Stimulated activated CD8-positive, alpha-beta memory T cell treated with anti-CD3 and anti-CD28 coated beads, Interleukin-12 subunit alpha, Interleukin-12 subunit beta, amount 100 ng/mL, for 24 hours (primary cell): ENCODE results near the gene HBS1L.
"Not testable (repeated sequence)": the region's sequence is repeated elsewhere in the genome, so short reads cannot be mapped to it uniquely, and the experiment has no call there.

ENCODE experiments used
- DNase-seq: peaks from one replicate; pipeline ENCODE4 v3.0.0-alpha.2; 2020; ENCODE audit errors: extremely low read depth

HBS1L gene

DNA sequence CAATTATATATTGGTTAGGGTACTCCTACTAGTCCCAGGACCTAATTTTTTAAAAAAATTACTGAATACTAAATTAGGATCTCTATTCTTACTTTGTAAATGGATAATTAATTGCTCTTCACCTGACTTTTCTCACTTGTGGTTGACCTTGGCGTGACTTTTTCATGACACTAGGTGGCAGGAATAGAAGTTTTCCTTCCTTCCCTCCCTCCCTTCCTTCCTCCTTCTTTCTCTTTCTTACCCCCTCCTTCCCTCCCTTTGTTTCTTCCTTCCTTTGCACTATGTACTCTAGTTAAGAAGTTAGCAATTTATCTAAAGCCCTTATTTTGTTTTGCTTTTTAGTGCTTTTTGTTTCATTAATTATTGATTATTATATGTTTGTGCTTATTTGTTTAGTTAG is 20.4 kb upstream of the HBS1L start:
- DNase-seq = no peak

DNA sequence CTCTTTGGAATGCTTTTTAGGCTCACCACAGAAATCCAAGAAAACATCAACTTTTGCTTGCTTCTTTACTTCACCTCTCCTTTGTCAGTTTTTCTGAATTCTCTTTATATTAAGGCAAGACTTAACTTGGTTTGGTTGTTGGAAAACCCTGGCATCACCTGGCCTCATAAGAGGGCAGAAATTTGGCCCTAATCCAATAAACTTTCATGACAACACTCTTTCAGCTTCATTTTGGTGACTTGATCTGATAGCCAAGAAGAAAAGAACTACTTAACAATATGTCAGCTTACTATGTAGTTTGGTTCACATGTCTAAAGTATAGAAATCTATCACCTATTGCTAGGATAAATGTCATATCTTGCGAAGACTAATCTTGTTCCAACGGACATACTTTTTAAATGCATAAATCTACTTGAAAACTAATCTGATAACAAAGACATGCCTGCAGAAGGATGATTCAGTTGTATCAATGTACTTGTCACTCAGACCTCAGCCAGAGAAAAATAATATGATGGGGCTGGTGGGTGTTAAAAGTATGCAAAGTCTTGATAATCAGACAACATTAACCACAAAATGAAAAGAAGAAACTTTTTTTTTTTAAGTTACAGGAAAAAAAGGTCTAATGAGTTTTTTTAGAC is 19.3 kb upstream of the HBS1L start:
- no peak for DNase-seq

DNA sequence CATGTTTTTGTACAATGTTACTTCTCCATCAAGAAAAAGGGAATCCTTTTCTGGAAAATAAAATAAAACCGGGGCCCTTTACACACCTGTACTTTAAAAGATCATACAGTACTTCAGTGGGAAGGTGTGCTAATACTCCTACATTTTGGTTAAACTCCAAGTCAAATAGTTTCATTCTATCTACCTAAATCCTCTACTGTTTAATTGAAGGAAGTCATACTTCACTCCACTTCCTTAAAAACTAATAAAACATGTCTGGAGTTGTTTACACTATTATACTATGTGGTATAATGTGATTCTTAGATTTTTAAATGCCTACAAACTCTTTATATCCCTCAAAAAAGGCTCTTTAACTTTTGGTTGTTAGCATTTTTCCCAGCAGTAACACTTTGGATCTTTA is 18.6 kb upstream of the HBS1L start:
- no peak for DNase-seq

DNA sequence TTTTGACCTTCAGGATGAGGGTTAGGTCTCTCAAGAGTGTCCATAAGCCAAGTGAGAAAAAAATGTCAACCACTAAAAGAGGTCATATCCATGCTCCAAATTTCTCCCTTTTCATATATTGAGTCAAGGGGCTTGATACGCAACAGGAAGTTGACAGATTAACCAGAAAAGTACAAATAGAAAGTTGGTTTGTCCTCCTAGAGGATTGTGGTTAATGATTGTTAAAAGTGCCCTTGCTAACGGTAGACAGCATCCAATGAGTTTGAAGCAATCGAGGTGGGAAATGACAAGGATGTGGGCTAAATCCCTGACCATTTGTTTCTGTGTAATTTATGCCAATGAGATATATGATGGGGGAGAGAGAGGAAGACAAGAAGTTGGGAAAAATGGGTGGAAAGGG is 18.1 kb upstream of the HBS1L start:
- DNase-seq = no peak

DNA sequence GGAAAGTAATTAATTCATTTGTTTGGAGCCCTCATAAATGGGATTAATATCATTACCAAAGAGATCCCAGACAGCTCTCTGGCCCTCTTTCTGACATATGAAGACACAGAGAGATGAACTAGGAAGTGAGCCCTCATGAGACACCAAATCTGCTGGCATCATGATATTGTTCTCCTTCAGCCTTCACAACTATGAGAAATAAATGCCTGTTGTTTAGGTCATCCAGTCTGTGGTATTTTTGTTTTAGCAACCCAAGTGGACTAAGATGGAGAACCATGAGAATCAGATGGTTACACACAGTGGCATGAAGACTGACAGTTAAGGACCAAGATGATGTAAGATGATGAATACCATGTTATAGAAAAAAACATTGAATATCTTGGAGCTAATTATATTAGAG is 16.9 kb upstream of the HBS1L start:
- no peak for DNase-seq

DNA sequence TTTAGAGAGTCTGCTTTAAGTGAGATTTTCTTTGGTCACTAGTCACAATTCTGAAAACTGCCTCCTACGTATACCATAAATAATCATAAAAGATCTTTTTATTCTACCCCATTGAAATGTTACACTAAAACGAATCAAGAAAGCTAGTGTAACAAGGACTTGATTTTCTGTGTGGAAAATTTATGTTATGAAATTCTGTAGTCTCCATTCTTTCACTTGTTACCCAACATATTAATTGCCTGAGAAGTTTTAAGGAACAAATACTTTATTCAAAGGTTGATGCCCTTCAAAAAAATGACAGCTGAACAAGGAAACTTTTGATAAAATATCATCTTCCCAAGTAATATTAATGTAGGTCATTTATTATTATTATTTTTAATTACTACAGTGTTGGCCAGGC is 13.3 kb upstream of the HBS1L start:
- DNase-seq = no peak

DNA sequence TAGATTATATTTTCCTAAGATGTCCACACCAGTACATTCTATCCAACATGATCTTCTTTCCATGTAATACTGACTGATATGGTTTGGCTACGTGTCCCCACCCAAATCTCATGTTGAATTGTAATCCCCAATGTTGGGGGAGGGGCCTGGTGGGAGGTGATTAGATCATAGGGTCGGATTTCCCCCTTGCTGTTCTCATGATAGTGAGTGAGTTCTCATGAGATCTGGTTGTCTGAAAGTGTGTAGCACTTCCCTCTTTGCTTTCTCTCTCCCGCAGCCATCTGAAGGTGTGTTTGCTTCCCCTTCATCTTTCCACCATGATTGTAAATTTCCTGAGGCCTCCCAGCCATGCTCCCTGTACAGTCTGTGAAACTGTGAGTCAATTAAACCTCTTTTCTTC is 12.2 kb upstream of the HBS1L start:
- no peak for DNase-seq

DNA sequence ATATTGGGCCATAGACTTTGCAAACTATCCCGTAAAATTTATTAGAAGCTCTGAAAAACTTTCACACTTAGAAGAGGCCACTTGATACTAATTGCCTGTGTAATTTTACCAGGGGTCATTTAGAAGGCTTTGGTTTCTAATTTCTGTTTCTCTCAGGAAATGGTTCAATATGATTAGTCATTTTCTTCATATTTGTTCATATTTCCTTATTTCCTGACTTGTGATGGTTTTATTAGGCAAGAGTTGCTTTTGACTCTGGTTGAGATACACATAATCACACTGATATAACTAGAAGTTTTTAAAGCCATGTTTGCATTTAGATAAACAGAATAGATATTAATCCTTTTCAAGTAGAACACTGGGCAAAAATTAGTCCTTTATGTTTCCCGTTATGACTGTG is 11.8 kb upstream of the HBS1L start:
- DNase-seq = no peak

DNA sequence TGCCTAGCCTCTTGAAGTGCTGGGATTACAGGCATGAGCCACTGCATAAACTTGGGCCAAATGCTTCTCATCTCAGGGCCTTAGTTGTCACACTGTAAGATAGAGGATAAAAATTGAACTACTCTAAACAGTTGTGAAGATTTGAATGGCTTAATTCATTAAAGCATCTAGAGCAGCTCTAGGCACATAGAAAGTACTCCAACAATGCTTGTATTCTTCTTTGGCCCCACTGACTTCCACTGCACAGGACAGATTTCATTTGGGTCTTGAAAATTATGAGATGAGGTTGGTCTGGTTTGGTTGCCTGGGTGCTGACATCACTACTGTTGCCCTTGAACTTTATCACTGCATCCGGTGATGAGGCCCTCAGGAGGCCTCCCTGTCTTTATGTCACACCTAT is 10.0 kb upstream of the HBS1L start:
- no peak for DNase-seq

DNA sequence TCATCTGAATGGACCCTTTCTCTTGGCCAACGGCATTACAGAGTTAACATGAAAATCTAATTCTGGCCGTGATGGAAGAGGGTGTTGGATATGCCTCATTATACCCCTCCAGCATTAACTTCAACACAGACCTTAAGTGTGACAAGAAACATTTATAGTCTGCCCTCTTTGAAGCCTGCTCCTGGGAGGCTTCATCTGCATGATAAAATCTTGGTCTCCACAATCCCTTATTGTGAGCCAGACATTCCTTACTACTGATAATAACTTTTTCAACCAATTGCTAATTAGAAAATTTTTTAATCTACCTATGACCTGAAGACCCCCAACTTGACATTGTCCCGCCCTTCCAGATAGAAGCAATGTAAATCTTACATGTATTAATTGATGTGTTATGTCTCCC is 9.3 kb upstream of the HBS1L start:
- DNase-seq = no peak

DNA sequence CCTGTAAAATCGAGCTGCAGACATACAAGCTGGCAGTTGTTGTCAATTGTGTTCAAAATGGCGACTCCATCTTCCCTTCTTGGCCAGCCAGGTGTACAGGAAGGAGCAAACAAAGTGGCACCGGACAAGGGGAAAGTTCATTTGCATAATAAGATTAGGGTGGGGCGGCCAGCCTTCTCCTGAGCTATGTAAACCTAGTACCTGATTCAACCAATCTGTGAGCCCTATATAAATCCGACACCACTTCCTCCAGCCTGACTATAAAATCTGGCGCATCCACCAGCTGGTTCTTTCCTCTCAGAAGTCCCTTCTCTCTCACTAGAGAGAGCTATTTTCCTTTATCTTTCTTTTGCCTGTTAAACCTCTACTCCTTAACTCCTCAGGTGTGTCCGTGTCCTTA is 8.1 kb upstream of the HBS1L start:
- DNase-seq = no peak

DNA sequence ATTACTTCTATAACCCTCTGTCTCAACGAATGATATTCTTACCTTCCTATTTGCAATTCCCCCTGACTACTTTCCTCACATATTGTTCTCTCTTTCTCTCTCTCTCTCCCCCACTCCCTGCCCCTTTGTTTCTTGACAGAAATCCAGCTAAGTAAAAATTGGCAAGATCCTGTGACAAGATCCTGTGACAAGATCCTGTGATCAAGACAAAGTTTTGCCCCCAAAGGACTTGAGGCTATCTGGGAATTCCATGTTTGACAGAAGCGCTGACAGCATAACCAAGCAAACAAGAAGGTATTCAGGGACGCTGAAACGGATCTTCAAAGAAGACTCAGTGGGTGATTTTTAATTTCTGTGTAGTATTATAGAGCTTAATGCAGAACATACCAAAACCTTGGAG is 5.5 kb upstream of the HBS1L start:
- no peak for DNase-seq

DNA sequence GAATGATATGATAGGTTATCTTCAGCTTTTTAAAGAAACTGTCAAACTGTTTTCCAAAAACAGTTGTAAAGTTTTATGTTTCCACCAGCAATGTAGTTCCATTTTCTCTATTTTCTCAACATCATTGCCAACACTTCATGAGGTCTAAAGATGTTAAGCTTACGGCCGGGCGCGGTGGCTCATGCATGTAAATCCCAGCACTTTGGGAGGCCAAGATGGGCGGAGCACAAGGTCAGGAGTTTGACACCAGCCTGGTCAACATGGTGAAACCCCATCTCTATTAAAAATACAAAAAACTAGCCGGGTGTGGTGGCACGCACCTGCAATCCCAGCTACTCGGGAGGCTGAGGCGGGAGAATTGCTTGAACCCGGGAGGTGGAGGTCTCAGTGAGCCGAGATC is 3.7 kb upstream of the HBS1L start:
- not testable (repeated sequence) for DNase-seq

DNA sequence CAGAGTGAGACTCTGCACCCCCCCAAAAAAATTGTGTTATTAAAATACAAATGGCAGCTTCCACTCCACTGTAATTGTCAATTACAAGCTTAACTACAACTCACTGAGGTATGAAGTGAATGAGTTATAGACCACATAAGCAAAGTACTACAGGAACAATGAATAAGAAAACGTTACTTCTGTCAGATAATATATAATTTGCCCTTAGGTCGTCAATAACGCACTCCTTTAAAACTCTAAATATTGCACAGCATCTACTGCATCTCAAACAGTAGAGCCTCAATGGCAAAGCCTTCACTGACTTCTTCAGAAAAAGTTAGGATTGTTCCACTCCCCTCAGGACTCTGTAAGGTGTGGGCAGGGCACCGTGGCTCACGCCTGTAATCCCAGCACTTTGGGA is 2.0 kb upstream of the HBS1L start:
- no peak for DNase-seq

DNA sequence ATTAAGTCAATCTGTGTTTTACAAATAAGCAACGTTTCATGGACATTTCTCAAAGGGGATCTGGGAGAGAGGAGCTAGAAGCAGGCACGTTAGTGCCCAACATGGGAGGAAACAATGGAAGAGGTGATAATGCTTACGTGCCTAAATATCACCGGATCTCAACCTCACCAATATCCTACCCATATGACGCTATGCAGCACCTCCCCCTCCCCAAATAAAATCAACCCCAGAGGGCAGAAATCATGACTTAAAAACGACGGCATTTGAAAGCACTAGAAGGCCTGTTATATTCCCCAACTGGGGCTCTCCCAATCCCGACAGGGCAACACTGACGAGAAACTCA is 425 bp downstream of the HBS1L start:
- no peak for DNase-seq

DNA sequence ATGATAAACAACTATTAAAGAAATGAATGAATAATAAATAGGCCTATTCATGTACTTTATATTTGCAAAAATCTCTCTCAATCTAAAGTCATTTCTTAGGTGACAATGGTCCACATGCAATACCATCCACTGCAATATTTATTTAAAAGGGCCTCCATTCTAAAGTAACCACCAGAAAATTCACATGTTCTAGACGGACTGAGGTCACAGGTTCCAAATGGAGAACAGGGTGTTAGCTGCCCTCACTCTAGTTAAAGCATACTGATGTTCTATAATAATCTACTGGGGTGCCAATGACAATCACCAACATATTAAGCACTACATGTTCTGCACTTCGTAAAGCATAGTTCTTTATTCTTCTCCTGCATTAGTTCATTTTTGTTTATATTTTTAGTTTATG is 1.2 kb downstream of the HBS1L start:
- no peak for DNase-seq

DNA sequence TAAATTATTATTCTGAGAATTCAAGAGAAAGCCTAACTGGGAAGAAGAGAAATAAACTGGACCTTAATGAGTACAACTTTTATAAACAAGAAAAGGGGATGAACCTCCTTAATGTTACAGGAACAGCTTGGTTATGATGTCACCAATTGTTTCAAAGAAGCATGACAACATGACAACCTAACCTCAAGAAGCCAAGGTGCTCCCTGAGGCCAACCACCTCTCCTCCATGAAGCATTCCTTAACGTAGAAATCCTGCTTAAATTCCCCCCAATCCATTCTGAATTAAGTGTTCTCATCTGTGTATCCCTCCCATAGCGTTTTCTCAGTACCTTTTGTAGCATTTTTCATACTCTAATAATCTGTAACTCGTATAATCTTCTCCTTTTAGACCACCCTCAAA is 1.7 kb downstream of the HBS1L start:
- DNase-seq = no peak

DNA sequence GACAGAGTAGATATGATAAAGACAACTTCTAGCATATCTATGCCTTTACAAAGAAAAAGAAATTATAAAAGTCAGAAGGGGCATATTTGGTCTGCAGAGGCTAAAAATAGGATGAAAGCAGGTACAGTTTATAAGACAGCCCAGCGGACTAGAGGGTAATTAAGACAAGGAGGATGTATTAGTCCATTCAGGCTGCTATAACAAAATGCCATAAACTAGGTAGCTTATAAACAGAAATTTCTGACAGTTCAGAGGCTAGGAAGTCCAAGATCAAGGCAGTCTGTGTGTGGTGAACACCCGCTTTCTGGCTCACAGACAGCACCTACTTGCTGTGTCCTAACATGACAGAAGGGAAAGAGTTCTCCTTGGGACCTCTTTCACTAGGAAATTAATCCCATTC is 5.7 kb downstream of the HBS1L start:
- no peak for DNase-seq

DNA sequence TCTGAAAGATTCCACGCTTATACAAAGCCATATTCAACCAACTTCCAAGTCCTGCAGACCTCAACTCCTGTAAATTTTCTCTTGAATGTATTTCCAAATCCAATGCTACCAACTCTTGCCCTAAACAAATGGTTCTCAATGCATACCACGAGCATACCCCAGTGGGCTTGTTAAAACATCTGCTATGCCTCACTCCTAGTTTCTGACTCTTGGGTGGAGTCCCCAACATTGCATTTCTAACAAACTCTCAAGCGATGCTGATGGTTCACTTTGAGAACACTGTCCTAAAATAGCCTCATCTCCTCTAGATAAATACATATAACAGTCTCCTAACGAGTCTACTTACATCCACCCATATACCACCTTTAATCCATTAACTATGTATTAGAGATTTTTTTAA is 7.3 kb downstream of the HBS1L start:
- no peak for DNase-seq

DNA sequence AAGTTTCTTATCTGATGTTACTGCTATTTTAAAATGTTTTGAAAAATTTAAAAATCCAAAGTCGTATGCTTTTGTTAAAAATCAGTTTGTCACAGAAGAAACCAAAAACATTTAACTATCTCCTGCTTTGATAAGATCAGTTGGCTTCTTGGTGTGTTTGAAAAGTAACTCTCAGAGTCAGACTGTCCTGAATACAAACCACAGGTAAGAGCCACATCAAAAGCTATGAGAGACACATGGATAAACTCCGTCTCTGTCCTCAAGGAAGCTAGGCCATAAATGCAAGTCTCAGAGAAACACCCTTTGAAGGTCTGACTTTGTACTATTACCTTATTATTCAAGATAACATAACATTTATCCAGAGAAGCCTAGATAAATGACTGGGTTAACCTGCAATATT is 7.7 kb downstream of the HBS1L start:
- DNase-seq = no peak

DNA sequence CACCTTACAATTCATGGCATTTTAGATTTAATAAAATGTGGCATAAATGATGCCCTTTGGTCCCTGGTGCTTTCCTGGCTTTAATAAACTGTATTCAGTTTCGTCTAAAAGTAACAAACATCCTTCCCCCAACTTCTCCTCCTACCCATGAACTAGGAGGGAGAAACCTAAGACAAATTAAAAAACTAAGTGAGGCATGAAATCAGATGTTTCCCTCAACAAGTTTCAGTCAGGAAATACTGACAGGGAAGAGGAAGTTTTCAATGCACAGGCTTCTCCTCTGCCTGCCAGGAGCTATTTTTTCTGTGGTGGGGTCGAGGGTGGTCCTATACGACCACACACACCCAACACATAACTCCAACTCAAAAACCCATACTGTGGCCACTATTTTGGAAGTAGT is 10.0 kb downstream of the HBS1L start:
- no peak for DNase-seq

DNA sequence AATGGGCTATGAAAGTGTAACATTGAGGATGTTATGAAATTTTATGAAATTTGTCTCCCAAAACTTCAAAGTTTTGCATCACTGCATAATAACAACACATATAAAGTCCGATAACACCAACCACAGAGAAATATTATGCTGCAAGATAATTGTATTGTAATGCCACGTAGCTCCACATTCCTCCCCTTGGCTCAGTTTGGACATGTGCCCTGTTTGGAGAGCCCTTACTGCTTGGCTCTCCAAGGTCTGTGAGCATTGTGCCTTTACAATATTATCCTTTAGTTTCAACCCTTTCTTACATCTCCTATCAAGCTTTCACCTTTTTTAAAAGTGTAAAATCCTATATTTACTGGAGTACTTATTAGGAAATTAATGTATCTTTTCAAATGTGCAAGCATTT is 10.8 kb downstream of the HBS1L start:
- no peak for DNase-seq

DNA sequence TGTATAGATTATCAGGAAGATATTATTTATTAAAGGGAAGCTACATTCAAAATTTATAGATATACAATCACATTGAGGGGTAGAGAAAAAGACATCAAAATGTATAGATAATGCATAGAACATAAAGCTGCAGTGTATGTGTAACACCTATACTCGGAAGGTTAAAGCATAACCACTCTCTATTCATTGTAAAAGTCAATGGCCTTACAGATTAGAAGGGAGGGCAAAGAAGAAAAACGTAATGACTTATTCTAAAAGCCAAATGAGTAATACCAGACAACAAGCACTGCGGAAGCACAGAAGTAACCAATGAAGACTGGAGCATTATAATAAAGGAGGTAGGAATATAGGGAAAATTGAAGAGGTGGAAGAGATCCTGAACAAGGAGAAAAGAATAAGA is 11.3 kb downstream of the HBS1L start:
- DNase-seq = no peak

DNA sequence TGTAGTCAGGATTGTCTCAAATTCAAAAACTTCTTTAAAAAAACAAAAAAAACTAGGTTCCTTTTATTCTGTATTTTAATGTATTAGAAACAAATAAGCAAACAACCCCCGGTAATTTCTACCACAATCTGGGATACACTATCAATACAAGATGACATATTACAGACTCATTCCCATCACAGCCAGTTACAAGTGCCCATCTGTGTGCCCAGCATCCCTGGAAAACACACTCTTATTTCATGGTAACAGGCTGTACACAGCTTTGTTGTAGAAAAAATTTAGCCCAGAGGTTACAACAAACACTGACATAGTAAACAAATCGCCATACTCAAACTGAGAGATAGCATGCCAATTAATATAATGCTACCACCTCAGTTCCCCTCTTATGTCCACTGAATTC is 16.3 kb downstream of the HBS1L start:
- DNase-seq = no peak

DNA sequence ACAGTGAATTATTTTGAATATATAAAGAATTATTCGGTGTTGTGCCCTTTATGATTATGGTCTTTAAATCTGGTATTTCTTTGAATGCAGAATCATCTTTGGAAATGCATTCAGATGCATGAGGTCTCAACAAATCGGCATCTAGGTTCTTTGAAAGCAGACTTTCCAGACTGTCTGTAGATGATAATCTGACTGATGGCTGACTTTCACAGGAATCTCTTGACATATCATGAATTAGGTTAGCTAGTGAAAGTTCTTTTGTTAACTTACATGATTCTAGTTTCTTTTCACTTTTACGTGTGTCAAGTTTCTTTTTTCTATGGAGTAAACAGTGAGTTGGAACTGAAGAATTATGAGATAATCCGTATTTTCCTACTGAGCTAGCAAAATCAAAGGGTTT is 17.1 kb downstream of the HBS1L start:
- no peak for DNase-seq
